ENCODE measurements around the gene ACTA1.

DNA sequence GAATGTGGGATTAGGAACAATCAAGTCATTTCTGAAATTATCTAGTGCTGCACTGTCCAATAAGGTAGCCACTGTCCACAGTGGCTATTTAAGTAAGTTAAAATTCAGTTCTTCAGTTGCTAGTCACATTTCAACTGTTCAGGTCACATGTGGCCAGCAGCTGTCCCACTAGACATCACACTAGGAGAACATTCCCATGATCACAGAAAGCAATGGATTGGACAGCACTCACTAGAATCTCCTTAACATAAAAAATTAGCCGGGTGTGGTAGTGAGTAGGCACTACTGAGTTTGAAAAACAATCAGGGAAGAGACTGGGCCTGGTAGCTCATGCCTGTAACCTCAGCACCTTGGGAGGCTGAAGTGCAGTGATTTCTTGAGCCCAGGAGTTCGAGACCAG is 40.6 kb upstream of the ACTA1 start:
- TF ChIP-seq, protein P1, sequence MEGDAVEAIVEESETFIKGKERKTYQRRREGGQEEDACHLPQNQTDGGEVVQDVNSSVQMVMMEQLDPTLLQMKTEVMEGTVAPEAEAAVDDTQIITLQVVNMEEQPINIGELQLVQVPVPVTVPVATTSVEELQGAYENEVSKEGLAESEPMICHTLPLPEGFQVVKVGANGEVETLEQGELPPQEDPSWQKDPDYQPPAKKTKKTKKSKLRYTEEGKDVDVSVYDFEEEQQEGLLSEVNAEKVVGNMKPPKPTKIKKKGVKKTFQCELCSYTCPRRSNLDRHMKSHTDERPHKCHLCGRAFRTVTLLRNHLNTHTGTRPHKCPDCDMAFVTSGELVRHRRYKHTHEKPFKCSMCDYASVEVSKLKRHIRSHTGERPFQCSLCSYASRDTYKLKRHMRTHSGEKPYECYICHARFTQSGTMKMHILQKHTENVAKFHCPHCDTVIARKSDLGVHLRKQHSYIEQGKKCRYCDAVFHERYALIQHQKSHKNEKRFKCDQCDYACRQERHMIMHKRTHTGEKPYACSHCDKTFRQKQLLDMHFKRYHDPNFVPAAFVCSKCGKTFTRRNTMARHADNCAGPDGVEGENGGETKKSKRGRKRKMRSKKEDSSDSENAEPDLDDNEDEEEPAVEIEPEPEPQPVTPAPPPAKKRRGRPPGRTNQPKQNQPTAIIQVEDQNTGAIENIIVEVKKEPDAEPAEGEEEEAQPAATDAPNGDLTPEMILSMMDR (conservative IDR thresholded peaks at IDR 0.05; ENCODE audit: low read depth in 2 of 2): no peak
- no peak for TF ChIP-seq EZH2 (IDR thresholded peaks at IDR 0.05; ENCODE audit: low read depth, unreplicated experiment)
